DND-41 (cell line): ENCODE results near the gene CTIF.

Experiments
- ATAC-seq: fragments of 200-7000 bp; cut with Tn5 transposase; 3 replicates; pipeline ENCODE4 v1.9.1; 2021; ENCODE audit warnings: low read depth; ENCODE audit not compliant: insufficient read depth
- DNase-seq: peaks from one replicate; pipeline ENCODE4 v3.0.0-alpha.2; 2020
- H2AFZ ChIP-seq: 2 replicates; pipeline ENCODE4 v1.6.0; 2012; ENCODE audit warnings: low read depth, low read length
- H3K27ac ChIP-seq: 2 replicates; pipeline ENCODE4 v1.5.1; 2012; ENCODE audit warnings: low read length, inconsistent platforms
- H3K27me3 ChIP-seq: fragments of 200-600 bp; sonication (generic); 2 replicates; pipeline ENCODE4 v1.6.0; 2012; ENCODE audit warnings: low read length, mild to moderate bottlenecking, inconsistent platforms; ENCODE audit not compliant: insufficient read depth, poor library complexity
- H3K36me3 ChIP-seq: 2 replicates; pipeline ENCODE4 v1.5.1; 2012; ENCODE audit warnings: low read length, inconsistent platforms; ENCODE audit not compliant: insufficient read depth
- H3K4me1 ChIP-seq: 2 replicates; pipeline ENCODE4 v1.5.1; 2012; ENCODE audit warnings: mild to moderate bottlenecking, low read length; ENCODE audit not compliant: insufficient read depth
- H3K4me2 ChIP-seq: 2 replicates; pipeline ENCODE4 v1.6.0; 2012; ENCODE audit warnings: mild to moderate bottlenecking, moderate library complexity, low read length, inconsistent platforms; ENCODE audit not compliant: insufficient read depth
- H3K4me3 ChIP-seq, 2 experiments: fragments of 200-600 bp in 1 of 2; shearing (Covaris generic) in 1 of 2; 2 replicates each; pipeline ENCODE4 v1.5.1; 2012 to 2016; ENCODE audit warnings: inconsistent platforms in 2 of 2, low read length in 2 of 2, mild to moderate bottlenecking in 2 of 2, low read depth in 1 of 2, moderate library complexity in 1 of 2
- H3K79me2 ChIP-seq: 2 replicates; pipeline ENCODE4 v1.6.0; 2012; ENCODE audit warnings: low read length, inconsistent platforms; ENCODE audit not compliant: insufficient read depth
- H3K9ac ChIP-seq: 2 replicates; pipeline ENCODE4 v1.6.0; 2012; ENCODE audit warnings: low read depth, mild to moderate bottlenecking, inconsistent platforms, low read length, moderate library complexity
- H3K9me3 ChIP-seq: 2 replicates; pipeline ENCODE4 v1.5.1; 2012; ENCODE audit warnings: low read length, moderate library complexity, mild to moderate bottlenecking, inconsistent platforms; ENCODE audit not compliant: insufficient read depth, severe bottlenecking
- H4K20me1 ChIP-seq: 2 replicates; pipeline ENCODE4 v1.6.0; 2012; ENCODE audit warnings: low read length; ENCODE audit not compliant: insufficient read depth
- EZH2 ChIP-seq: IDR thresholded peaks from 3 replicates; pipeline ENCODE4 v1.6.1; 2012; ENCODE audit warnings: borderline replicate concordance, low read depth, mild to moderate bottlenecking, moderate library complexity, low read length, inconsistent platforms; ENCODE audit not compliant: severe bottlenecking
- TF ChIP-seq, protein P1 (sequence below): IDR thresholded peaks from 2 replicates; pipeline ENCODE4 v1.5.1; 2012; ENCODE audit warnings: borderline replicate concordance, low read length, moderate library complexity, mild to moderate bottlenecking; ENCODE audit not compliant: poor library complexity, severe bottlenecking; ENCODE audit errors: extremely low read depth

The CTIF gene

DNA sequence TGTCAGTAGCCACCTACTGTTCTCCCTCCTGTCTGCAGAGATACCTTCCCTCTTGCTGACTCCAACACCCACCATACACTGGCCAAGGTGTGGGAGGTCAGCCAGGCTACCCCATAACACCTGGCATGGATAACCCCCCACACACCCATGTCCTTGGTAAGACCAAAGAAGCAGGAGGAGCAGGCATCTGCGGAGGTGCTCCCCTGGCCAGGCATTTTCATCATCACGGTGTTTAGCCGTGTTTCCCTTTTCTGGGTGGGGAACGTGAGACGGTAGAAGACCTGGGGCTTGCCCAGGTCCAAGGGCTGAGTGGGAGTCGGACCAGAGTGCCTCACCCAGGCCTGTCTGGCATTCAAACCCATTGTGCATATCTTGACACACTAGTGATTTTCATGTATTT lies 261.6 kb downstream of the CTIF start:
- Histone ChIP-seq H3K4me2 (no peak overlapping the region), H4K20me1 (no peaks in the 10 kb centered on the region), H3K36me3 (no peaks in the 10 kb centered on the region), H3K27ac (no peak overlapping the region), H3K79me2 (no peaks in the 10 kb centered on the region), H3K4me3 (no peak overlapping the region), H2AFZ (no peak overlapping the region), H3K4me1 (no peaks in the 10 kb centered on the region), H3K27me3 (no peaks in the 10 kb centered on the region), H3K9me3 (no peaks in the 10 kb centered on the region), H3K9ac (no peak overlapping the region)
- TF ChIP-seq, protein P1, sequence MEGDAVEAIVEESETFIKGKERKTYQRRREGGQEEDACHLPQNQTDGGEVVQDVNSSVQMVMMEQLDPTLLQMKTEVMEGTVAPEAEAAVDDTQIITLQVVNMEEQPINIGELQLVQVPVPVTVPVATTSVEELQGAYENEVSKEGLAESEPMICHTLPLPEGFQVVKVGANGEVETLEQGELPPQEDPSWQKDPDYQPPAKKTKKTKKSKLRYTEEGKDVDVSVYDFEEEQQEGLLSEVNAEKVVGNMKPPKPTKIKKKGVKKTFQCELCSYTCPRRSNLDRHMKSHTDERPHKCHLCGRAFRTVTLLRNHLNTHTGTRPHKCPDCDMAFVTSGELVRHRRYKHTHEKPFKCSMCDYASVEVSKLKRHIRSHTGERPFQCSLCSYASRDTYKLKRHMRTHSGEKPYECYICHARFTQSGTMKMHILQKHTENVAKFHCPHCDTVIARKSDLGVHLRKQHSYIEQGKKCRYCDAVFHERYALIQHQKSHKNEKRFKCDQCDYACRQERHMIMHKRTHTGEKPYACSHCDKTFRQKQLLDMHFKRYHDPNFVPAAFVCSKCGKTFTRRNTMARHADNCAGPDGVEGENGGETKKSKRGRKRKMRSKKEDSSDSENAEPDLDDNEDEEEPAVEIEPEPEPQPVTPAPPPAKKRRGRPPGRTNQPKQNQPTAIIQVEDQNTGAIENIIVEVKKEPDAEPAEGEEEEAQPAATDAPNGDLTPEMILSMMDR = no peak
- no peak for TF ChIP-seq EZH2
- DNase-seq (no peak), ATAC-seq (no peak)

DNA sequence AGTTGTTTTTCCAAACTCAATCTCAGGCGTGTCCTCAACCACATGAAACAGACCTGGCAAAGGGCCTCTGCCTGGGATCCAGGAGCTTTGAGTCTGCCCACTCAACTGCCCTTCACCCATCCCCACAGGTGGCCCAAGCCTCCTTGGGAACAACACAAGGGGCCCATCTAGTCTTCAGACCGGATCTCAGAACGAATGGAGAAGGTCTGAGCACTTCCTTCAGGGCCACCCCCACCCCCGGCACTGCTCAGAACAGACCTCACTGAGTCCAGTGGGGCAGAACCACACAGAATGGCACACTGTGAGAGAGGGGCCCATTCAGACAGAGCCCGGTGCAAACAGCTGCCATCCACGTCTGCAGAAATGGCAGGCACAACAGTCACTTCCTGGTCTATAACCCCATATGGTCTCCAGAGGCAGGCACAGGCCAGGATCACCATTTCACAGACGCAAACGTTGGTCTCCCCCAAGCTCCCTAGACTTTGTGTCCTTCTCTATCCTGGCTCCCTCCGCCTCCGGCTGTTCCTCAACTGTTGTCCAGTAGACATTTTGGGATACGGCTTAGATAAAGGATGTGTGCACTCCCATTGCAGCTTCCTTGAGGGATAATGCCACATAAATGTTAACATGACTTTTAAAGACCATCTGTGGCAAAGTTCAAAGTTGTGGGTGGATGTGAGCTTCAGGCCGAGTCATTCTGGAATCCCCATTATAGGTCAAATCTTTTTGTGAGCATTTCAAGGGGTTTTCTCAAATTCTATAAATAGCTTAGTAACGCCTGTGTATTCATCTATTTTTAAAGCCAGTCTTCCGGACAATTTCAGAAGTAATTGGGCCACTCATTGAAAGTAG lies 262.3 kb downstream of the CTIF start:
- Histone ChIP-seq H3K9me3 (no peaks in the 10 kb centered on the region), H3K36me3 (no peaks in the 10 kb centered on the region), H4K20me1 (no peaks in the 10 kb centered on the region), H3K4me1 (no peaks in the 10 kb centered on the region), H3K9ac (no peak overlapping the region), H3K79me2 (no peaks in the 10 kb centered on the region), H3K27ac (no peak overlapping the region), H2AFZ (no peak overlapping the region), H3K4me3 (no peak overlapping the region), H3K27me3 (no peaks in the 10 kb centered on the region), H3K4me2 (no peak overlapping the region)
- TF ChIP-seq, protein P1 = no peak
- no peak for TF ChIP-seq EZH2
- ATAC-seq = no peak; the same call in 2 of the 3 replicates
- no peak for DNase-seq

DNA sequence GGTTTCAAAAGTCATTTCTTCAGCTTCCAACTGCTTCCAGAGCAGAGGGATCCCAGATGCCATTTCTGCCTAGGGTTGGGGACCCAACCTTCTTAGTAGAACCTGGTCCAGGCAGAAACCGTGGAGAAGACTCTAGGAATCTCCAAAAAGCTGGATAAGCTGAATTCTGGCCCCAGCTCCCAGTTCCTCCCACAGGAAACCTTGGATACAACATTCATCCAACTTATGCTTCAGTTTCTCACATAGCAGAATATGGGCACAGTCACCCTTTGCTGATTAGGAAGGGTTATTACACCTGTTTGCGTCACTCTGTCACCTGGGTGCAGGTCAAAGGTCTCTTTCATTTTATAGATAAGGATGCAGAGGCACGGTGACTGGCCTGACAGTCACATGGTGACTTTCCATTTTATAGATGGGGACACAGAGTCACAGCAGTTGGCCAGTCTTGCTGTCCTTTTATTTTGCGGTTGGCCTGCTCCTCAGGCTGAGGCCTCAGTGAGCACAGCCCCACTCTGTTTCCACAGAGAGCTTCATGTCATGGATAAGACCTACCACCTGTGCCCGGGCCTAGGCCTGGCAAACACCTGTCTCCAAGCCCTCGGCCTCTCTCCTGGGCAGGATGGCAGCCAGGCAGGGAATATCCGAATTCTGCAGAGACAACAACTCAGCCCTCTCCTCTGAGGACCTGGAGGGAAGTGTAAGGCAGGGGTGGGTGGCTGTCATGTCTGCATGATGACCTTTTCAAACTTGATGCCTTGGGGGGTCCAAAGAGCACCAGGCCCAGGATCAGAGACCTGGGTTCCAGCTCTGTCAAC lies 263.1 kb downstream of the CTIF start:
- no peak for TF ChIP-seq EZH2
- TF ChIP-seq, protein P1 = no peak
- H3K79me2 ChIP-seq = no peaks in the 10 kb centered on the region
- no peak overlapping the region for H3K4me3 ChIP-seq
- H3K36me3 ChIP-seq = no peaks in the 10 kb centered on the region
- ATAC-seq (no peak), DNase-seq (no peak)
- no peaks in the 10 kb centered on the region for H3K27me3 ChIP-seq
- H3K27ac ChIP-seq = no peak overlapping the region
- H3K9ac ChIP-seq = no peak overlapping the region
- no peaks in the 10 kb centered on the region for H4K20me1 ChIP-seq
- H3K9me3 ChIP-seq = no peaks in the 10 kb centered on the region
- H3K4me1 ChIP-seq = peaks cover 8% of the 10 kb centered on the region
- no peak overlapping the region for H2AFZ ChIP-seq
- no peak overlapping the region for H3K4me2 ChIP-seq
